ENCODE measurements around the gene ELF5.

The ELF5 gene

DNA sequence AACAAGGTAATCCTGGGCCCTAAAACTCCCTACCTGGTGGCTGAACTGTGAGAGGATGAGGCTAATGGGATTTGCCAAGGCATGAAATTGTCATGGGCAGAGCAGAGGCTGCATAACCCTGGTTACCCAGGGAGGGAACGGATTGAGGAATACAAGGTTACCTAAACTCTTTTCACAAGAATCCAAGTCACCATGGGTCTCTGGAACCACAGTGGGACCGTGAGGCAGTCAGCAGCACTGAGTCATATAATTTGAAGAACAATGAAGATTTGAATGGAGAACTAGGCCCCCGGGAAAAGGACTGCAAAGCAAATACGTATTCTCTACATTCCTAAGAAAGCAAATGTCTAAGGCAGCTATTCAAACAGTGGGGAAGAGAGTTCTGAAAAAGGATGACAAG lies 55.1 kb downstream of the ELF5 start:
- no peak for DNase-seq (ENCODE audit: extremely low read depth in 1 of 2, low read depth in 1 of 2)

DNA sequence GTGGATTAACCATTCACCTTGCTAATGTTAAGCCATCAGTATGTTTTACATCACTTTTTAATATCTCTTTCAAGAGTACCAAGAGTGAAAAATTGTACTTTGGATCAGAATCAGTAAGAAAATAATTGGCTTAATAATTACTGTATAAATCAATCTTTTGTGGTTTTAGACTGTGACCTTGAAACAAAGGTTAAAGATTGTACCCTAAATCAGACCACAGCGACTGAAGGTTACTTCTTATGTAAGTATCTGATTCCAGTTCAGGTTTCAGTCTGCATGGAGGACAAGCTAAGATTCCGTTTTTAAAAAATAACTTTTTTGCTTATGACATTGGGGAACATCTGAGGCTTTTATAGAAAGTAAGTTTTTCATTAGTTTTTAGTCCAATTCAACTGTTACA lies 56.0 kb downstream of the ELF5 start:
- no peak for DNase-seq (ENCODE audit: extremely low read depth in 1 of 2, low read depth in 1 of 2)

DNA sequence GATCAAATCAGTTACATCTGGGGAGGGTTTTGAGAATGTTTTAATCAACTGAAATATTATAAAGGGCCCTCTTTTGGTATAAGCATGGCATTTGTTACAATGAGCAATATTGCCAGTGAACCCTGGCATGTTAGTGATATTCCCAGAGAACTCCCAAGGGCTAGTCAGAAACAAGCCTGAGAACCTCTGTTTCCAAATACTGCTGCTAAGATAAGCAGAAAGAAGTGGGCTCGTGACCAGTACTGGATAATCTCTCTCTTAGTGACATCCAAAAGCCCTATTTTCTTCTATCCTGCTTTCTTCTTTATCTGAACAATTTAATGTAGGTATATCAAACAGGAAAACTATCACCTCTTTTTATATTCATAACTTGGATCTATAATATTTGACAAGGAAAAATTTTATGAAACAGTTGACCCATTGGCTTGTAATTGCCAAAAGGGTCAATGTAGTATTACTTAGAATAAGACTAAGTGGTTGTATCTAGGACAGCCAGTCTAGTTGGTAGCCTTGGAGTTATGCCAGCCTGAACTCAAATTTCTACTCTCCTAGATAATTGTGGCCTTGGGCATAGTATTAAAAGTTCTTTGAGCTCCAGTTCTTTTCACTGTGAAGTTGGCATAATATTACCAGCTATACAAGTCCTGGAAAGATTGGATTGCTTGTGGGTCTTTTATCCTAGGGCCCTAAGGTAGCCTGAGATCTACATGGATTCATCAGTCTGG lies 59.1 kb downstream of the ELF5 start:
- no peak for DNase-seq (ENCODE audit: extremely low read depth in 1 of 2, low read depth in 1 of 2)

DNA sequence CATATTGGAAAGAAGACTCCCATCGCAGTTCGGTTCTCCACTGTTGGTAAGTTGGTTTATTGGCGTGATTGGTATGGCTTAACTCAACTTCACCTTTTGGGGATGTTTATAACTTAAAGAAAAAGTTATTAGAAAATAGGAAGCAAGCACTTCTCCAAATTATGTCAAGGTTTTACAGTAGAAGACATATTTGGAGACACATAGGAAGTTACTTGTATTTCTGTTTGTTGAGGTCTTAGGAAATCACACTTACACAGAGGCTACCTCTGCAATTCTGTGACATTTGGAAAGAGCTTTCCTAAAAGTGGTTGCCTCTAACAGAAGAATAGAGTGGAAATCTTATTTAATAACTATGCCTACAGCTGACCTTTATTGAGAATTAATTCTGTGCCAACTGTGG lies 62.5 kb downstream of the ELF5 start:
- no peak for DNase-seq (ENCODE audit: extremely low read depth in 1 of 2, low read depth in 1 of 2)

DNA sequence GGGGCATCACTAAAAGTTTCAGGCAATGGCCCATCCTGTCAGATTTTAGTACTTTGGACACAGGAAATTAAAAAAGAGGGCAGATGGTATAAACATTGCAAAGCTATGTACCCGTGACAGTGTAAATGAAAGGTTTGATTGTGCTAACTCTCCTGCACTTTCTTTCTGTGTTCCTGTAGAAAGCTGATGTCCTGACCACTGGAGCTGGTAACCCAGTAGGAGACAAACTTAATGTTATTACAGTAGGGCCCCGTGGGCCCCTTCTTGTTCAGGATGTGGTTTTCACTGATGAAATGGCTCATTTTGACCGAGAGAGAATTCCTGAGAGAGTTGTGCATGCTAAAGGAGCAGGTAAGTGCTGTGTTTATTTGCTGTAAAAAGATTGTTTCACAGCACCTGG lies 64.6 kb downstream of the ELF5 start:
- no peak for DNase-seq (ENCODE audit: extremely low read depth in 1 of 2, low read depth in 1 of 2)

DNA sequence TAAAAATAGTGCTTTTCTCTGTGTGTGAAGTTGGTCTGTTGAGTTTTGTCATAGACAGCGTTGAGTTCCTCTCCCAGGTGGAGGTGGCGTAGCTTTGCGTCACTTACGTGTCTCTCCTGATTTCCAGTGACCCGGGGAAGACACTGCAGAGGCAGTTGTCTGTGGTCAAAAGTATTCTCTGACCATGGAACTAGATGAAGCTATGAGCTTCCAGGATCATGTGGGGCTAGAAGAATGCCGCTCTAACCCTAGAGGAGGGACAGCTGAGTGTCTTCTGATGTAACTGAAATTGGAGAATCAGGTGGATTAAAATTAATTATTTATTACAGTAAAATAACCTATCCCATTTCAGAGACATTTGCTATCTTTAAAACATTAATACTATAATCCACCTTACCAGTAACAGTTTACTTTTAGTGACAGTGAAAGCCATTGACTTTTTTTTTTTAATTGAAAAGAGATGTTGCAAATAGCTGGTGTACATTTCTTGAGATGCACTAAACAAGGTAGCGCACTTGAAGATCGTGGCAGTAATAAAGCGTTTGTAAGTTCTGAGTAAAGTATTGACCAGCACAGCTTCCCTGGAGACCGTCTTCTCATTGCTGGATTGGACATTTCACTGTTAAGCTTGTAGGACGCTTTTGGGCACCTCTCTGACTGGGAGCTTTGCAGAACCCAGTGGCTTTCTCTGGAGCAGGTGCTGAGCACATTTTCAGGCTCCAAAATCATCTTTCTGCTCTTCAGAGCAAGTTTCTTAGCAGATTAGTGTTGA lies 65.2 kb downstream of the ELF5 start:
- DNase-seq (ENCODE audit: extremely low read depth in 1 of 2, low read depth in 1 of 2): no peak

DNA sequence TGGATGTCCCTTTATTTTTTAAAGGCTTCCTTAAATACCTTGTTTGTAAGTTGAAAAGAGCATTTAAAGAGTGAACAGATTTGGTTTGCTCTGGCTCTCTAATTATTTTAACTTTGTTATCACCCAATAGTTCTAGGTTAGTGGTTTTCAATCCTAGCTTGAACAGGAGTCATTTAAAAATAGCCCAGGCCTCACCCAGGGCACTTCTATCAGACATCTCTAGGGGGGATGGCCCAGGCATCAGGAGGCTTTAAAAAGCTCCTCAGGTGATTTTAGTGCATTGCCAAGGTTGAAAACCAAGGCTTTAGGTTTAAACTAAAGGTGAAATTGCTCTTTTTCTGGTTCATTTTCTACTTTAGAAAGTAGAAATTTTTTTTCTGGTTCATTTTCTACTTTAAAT lies 66.5 kb downstream of the ELF5 start:
- DNase-seq (ENCODE audit: extremely low read depth in 1 of 2, low read depth in 1 of 2): no peak

DNA sequence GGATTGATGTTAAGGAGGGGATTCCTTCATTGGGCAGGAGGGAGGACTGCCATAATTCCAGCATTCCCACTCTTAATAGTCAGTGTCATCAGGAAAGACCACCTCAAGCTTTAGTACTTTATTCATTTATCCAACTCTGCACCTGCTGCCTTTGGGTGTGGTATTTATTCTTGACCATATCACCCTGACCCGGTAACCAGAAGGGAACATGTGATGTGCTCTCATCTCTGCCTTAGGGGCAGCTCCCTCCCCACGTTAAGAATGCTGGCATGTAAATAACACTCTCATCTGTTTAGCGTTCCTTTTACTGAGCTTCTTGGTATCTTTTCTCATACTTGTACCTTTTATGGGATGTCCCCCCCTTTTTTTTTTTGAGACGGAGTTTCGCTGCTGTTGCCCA lies 67.2 kb downstream of the ELF5 start:
- no peak for DNase-seq (ENCODE audit: extremely low read depth in 1 of 2, low read depth in 1 of 2)

DNA sequence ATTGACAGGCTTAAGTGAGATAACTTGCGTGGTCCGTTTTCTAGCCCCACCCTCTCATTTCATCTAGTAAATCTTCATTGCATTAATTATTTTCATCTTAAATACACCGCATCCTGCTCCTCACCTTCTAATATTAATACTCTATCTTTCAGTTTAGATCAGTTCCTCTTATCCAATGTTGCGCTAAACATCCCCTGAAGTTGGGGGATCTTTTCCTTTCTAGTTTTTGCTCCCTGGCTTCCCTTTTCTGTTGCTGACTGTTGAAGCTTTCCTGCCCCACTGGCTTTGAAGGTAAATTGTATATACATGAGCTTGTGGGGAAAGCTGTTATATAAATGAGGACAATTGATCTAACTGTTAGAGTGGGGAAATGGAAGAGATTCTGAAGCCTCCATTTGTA lies 67.6 kb downstream of the ELF5 start:
- DNase-seq (ENCODE audit: extremely low read depth in 1 of 2, low read depth in 1 of 2): no peak

DNA sequence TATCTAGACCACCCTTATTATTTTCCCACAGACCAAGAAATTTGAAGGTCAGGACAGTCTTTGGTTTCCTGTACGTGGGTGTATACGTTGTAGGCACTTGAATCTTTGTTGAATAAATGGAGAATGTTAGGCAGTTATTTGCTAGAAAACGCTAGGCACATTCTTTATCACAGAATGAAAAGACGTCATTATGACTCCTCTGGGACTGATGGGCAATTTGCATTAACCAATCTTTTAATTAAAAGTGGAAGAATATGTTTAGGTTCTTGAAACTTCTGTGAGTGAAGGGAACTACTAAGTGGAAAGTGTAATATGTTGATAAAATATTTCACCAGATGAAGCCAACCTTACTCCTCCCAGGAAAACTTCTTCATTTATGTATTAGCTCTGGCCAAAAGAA lies 69.2 kb downstream of the ELF5 start:
- no peak for DNase-seq (ENCODE audit: extremely low read depth in 1 of 2, low read depth in 1 of 2)

DNA sequence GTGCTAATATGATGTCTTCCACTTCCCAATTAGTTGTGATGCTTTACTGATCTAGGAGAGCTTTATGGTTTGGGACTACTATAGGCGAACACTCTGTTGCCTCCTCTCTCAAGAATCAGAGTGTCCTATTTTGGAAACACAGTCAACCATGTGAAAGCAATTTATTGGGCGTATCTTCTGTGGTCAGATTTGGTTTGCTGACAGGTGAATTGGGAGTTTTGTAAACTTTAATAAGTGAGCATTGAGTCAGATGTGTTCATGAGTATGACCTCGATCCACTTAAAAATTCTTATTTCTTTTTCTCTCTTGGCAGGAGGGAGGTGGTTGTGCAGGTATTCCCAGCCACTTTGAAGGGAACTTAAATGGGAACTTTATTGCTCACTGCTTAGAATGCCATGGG lies 70.5 kb downstream of the ELF5 start:
- DNase-seq (ENCODE audit: extremely low read depth in 1 of 2, low read depth in 1 of 2): no peak

DNA sequence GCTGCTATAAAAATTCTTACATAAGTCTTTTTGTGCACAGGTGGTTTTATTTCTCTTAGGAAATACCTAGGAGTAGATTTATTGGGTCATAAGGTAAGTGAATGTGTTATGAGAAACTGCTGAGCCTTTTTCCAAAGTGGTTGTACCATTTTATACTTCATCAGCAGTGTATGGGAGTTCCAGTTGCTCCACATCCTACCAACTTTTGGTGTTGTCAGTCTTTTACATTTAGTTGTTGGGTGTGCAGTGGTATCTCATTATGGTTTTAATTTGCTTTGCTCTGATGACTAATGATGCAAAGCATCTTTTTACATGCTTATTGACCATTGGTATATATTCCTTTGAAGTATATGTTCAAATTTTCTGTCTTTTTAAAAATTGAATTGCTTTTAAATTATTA lies 71.8 kb downstream of the ELF5 start:
- DNase-seq (ENCODE audit: extremely low read depth in 1 of 2, low read depth in 1 of 2): no peak

DNA sequence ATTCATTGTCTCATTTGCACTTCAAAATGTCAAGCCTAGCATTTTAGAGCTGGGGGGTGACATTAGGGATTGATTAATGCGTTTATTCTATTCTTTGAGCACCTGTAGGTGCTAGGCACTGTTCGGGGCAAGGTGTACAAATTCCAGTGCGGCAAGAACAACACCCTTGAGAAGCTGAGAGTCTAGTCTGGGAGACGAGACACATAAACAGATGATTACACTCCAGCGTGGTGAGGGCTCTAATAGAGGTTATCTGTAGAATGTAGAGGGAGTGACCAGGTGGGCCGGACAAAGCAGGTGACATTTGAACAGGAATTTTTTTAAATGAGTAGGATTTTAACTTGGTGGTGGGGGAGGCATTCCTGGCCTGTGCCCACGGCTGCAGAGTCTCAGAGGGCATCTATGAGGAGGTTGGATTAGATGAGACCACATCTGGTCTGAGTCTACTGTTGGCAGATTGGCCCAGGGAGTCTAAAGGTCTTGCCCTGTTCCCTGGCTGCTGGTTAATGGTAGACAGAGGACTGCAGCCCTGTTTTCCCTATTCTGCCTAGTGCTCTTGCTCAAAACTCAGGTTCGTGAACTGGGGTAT lies 73.9 kb downstream of the ELF5 start:
- no peak for DNase-seq (ENCODE audit: extremely low read depth in 1 of 2, low read depth in 1 of 2)

DNA sequence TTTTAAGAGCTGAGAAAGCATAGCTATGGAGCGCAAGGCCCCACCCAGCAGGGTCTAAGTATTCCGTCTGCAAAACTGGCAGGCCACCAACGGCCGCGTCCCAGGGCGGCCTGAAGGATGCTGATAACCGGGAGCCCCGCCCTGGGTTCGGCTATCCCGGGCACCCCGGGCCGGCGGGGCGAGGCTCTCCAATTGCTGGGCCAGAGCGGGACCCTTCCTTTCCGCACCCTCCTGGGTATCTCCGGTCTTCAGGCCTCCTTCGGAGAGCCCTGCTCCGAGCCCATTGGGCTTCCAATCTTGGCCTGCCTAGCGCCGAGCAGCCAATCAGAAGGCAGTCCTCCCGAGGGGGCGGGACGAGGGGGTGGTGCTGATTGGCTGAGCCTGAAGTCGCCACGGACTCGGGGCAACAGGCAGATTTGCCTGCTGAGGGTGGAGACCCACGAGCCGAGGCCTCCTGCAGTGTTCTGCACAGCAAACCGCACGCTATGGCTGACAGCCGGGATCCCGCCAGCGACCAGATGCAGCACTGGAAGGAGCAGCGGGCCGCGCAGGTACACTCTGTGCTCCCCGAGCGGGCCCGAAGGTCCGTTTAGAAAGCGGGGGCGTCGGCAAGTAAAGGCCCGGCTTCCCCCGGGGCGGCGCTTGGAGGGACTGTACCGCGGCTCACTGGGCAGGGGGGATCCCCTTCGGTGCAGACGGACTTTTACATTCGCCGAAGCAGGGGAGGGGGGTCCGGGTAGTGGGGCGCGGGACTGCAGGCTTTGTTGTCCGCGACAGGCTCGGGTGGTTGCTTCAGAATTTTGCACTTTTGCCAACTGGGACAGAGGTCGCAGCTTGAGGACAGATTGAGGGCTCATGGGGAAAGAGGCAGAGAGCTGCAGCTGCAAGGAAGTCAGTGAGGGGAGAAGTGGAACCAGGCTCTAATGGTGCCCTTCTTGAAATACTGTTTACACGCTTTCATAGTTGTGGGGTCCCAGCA lies 74.8 kb downstream of the ELF5 start, which contains the start of gene CAT:
CAT (plus strand) TSS at position 406 of the 979 bp plus-strand sequence; CDS start at position 486, 80 bp downstream.
- peak; percentile 92 to 96 for DNase-seq (ENCODE audit: extremely low read depth in 1 of 2, low read depth in 1 of 2)

DNA sequence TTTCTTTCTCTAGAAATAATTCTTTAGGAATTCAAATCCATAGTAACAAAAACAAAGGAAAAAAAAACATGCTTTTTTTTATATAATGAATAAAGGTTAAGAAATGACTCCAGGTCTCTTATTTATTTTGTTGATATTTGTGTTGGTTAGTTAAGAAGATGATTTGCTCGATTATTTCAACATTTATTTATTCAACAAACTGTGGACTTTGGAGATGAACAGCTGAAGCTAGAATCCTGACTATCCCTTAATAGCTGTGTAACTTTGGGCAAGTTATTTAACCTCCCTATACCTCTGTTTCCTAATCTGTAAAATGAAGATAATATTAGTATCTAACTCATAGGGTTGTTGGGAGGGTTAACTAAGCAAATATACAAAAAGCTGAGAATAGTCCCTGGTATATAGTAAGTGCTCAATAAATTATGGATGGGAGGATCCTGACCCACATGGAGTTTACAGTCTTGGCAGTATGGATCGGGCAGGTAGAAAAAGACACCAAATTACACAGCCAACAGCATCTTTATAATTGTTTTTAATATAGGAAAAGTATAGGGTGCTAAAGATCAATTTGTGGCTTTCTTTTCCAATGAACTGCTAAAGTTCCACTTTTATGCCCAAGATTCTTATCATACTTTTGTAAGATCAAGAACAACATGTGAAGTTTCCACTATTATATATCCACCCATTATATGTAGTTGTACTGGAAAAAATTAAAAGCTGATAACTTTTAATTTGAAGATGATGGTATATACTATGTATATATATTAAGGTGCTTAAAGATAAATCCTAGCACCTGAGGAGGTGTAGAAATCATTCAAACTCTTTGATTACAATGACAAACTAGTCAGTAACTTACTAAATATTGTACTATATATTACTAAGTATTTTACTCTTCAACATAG lies 76.1 kb downstream of the ELF5 start:
- no peak for DNase-seq (ENCODE audit: extremely low read depth in 1 of 2, low read depth in 1 of 2)

DNA sequence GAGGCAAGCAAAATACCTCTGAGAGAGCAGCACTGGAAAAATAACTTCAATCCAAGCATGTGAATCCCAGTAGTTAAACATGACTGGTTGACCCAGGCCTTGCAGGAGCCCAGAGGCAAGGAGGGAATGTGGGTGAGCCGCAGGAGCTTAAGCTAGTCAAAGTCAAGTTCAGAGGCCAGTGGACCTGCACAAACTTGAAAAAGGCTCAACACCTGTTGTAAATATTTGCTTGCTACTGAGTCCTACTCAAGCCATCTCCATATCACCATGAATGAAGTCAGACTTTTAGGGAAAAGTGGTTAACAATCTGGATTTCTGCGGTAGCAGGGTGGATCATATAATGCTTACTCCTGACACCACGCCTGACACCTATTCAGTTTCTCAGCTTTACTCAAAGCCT lies 79.7 kb downstream of the ELF5 start:
- DNase-seq (ENCODE audit: extremely low read depth in 1 of 2, low read depth in 1 of 2): no peak

DNA sequence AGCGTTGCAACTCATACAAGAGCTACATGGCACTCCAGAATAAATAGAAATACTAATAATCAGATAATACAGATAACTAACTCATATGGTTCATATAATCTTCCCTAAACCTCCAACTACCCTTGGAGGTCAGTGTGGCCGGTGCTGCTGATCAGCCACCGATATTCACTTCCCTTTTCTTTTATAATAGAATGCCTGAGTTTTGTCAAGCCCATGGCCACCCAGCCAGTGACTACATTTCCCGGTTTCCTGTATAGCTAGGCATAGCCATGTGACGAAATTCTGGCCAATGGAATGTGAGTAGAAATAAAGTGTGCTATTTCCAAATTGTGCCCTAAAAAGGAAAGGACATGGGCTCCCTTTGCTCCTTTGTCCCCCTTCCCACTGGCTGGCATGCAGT lies 80.8 kb downstream of the ELF5 start:
- no peak for DNase-seq (ENCODE audit: extremely low read depth in 1 of 2, low read depth in 1 of 2)

DNA sequence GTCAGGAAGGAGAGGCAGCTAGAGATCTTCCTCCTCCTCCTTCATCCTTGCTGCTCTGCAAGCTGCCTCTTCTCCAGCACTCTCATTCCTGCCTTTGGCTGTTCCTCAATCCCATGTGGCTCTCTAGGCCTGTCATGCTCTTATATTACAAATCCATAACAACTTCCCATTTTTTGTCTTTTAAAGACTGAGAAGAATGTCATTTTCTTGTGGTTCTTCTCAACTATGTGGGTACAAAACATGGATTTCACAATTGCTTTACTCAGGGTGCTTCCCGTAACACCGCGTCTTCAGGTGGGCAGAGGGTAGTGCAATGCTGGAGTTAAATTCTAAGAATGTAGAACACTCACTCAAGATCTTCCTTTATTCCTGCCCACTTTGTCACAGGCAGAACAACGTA lies 81.6 kb downstream of the ELF5 start:
- no peak for DNase-seq (ENCODE audit: extremely low read depth in 1 of 2, low read depth in 1 of 2)
